OCI-M2 (cell line): ENCODE data around the gene EEFSEC.

ENCODE experiments used
- DNase-seq: peaks from one replicate; lab custom pipeline; 2025; ENCODE audit not compliant: unreplicated experiment; lab: John Stamatoyannopoulos, UW

Gene EEFSEC

GRCh38 chr3:128283421-128283820 lies 130.1 kb downstream of the EEFSEC start:
- DNase-seq: no peak

DNA sequence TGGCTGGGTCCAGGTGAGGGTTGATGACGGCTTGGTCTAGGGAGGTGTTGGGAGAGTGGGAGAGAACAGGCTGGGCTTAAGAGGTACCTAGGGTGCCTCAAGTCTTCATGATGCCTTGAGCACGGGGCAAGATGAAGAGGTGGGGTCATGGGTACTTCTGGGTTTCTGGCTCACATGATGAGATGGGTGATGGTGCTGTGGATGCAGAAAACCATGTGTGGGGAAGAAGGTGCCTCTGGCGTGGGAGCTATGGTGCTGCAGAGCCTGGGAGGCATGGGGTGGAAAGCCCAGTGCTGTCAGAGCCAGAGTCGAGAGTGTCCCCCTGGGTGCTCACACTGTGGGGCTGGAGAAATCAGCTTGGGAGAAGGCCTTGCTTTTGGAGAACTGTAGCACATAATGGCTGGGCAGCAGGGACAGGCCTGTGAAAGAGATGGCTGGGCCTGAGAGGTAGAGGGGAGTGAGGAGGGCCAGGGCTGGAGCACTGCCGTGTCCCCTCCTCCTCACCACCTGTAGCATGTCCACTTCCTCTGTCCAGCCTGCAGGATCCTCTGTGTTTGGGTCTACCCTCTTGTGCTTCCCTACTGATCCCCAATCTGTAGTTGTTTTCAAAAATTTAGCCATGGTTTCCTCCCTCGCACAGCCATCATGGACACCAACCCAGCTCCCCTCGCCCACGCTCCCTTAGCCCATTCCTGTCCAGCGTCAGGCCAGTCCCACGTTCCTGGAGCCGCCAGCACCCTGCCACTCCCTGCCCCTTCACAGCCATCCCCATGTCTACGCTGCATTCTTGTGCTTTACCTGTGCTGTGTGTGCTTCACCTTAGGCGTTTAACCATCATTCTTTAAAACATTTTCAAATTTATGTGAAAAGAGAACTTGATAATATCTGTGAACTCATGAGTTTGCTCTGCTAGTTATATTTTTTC lies 132.0 kb downstream of the EEFSEC start:
- DNase-seq: no peak

- no peak for DNase-seq
These were observed 132.7 kb downstream of the EEFSEC start for GRCh38 chr3:128285967-128286321.

DNA sequence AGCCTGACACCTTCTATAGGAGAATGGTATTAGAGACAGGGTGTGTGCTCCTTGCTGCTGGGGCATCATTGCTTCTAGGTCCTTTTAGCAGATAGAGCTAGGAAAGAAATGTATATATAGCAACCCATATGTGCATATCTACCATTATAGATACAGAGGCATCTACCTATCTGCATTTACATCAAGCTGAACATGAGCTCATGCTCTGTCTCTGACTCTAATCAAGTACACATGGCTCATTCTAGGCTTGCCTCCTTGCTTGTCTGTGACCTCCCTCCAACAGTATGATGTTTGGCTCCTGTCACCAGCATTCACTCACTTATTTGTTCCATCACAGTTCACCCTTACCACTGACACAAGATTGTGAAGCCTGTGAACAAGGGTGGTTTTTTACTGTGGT lies 133.4 kb downstream of the EEFSEC start:
- DNase-seq: no peak

DNA sequence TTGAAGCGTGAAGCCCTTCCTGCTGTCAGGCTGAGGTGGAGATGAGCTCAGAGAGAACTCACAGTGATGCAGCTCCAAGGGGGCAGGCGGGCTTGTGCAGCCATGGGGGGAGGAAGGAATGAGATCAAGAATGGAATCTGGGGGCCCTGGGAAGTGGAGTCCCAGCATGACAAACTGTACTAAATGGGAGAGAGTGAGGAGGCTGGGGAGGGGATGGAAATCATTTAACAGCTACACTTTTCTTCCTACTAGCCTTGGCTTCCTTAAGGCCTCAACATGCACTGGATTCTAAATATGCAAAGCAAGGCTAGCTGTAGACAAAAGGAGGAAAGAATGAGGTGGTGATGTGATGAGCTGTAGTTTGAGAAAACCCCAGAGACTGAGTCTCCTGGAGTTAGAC lies 133.9 kb downstream of the EEFSEC start:
- DNase-seq: no peak

DNA sequence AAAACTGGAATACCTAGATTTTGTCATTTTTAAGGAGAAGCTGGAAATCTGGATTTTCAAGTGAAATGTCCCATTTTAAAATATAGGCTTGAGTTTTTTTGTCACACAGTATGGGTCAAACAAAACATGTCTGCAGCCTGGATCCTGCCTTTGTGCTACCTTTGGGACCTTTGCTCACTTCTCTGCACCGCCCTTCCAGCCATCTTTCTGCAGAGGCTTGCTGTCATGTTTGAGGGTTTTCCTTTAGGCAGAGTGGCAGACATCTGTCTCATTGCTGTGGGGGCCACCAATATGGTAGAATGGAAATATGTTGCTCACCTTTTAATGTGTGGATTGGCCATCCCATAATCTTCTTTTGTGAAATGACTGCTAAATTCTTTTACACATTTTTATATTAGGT lies 136.3 kb downstream of the EEFSEC start:
- no peak for DNase-seq

DNA sequence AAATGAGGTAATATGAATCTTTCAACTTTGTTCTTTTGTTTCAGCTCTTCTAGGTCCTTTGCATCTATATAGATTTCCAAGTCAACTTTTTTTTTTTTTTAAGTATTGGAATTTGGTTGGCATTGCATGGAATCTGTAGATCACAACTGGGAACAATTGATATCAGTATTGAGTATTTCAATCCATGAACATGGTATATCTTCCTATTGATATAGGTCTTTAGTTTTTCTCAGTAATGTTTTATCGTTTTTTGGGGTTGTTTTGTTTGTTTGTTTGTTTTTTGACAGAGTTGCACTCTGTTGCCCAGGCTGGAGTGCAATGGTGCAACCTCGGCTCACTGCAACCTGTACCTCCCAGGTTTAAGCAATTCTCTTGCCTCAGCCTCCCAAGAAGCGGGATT lies 137.2 kb downstream of the EEFSEC start:
- no peak for DNase-seq

GRCh38 chr3:128293930-128294329 lies 140.6 kb downstream of the EEFSEC start:
- no peak for DNase-seq

GRCh38 chr3:128294999-128295468 lies 141.8 kb downstream of the EEFSEC start:
- no peak for DNase-seq

- DNase-seq: no peak
These were observed 143.4 kb downstream of the EEFSEC start for GRCh38 chr3:128296469-128297251.

DNA sequence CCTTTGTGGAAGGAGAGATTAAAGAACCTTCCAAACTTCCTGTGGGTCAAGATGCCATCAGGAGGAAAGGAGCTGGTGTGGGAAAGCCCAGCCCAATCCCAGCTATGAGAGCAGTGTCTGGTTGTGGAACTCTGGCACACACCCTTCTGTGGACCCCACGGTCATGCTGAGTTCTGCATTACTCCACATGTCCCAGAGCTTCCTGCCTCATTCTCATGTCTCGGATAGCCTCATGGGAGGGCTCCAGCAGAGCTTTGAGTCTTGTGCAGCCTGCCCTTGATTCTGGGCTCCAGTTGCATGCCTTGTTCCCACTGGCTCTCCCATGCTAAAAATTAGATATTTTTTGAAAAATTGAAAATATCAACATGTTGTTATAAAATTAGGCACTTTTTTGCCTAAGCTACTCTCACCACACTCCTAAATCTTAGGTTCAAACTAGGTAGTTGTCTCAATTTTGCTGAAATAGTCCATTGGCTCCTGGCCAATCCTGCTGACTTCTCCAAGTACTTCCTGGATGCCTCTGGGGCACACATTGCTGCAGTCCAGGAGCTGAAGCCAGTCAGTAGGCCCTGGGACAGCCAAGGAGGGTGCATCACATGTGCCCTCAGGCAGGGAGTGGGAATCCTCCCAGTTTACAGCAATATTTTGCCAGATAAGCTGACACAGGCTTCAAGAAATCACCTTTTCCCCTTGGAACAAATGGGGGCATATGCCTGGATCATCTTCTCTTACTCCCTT lies 144.3 kb downstream of the EEFSEC start:
- no peak for DNase-seq

DNA sequence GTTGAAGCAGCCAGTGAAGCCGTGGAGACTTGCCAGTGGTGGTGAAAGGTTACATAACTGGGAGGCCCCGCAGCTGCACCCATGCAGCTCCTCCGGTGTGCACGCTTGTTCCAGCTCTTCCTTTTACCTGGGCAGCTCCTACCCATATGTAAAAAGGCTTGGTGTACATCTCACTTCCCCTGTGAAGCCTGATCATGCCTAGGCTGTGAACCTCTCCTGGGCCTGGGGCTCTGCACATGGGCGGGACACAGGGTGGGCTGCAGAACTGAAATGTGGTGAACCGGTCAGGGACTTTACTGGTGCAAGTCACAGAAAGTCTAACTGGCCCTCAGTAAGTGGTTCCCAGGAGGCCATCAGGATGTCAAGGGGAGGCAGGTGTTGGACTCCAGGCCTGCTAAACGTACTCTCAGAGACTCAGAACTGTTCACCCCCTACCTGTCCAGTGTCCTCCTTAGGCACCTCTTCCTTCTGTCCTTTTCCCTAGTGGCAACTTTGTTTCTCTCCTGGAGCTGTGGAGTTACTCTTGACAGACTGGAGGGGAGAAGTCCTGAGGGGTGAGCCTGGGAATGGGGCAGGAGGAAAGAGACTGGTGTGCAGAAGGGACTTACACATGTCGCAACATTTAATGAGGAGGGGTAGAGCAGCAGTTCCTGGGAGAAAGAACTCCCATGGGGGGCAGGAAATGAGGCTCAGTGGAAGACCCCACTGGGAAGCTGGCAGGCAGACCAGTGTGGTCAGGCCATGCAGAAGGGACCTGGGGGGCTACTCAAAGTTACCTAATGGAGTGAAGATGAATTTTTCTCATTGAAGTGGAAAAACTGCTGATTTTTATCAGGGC lies 148.1 kb downstream of the EEFSEC start:
- no peak for DNase-seq

- no peak for DNase-seq
These were observed 153.2 kb downstream of the EEFSEC start for GRCh38 chr3:128306481-128306880.

DNA sequence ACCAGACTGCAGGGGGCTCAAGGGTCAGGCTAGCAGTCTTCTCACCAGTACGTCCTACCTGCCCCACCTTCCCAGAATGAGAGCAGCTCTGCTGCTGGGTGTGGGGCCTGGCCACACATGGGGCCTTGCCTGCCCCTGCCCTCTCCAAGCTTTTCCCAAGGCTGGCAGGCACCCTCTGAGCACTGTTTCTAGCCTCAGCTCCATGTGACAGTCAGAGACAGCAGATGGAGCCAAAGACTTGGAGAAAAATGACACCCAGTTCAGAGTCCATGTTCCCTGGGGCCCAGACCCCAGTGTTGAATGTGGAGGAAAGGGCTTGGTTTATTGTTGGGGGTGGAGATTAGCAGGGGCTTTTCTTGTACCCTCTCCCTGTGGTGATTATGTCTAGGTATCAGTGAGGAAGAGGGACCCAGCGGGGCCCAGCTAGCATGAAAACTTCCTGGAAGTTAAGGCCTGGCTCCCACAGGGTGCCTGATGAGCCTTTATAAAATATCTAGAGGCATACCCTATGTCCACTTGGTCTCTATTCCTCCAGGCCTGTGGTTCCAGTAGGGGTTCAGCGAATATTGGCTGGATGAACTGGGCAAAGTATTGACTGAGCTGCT lies 153.8 kb downstream of the EEFSEC start:
- DNase-seq: no peak

- no peak for DNase-seq
These were observed 154.6 kb downstream of the EEFSEC start for GRCh38 chr3:128307781-128308469.

DNA sequence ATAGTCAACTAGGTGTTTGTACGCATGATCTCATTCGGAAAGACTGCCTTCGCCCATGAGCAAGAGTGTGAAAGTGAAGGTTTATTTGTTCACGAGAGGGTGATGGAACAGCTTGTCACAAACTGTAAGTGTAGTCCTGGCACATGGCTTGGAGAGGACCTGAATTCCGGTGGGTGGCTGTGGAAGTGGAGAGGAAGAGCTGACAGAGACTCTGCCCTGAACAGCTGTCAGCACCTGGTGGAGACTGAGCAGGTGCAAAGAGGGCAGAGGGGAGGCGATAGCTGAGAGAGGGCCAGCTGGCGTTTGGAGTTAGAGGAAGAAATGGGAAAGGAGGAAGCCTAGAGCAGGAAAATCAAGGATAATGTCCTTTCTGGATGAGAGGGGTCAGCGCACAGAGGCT lies 155.7 kb downstream of the EEFSEC start:
- DNase-seq: no peak

GRCh38 chr3:128310286-128311058 lies 157.2 kb downstream of the EEFSEC start:
- no peak for DNase-seq

DNA sequence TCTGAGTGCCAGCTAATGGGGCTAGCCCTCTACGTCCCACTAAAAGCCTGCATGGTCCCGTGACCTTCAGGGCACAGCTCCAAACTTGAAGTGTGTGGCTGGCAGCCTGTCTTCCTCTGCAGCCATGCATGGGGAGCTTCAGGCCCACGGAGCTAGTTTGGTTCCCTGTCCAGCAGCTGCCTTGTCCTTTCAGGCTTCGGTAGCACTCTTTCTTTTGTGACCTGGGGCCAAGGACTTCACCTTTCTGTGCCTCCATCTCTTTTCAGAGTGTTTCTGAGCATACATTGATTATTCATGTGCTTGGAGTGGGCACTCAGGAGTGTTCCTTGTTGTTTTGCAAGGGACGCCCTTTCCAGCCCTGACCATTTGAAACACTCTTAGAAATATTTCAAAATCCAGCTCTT lies 158.2 kb downstream of the EEFSEC start:
- no peak for DNase-seq

DNA sequence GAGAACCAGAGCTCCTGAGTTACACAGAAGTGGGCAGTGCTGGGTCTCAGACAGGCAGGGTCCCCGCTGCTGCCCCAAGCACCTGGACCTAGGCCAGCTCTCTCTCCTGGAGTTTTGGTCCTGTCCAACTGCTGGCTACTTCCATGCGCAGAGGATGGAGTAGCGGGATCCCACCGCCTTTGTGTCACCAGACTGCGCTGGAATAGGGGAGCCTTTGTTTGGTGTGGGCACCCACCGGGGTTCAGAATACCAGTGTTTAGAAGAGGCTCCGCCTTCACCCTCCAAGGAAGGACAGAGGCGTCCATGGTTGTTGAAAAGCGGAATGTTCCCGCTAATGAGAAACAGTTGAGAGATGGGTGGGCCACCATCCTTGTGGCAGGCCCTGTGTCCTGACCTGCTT lies 159.0 kb downstream of the EEFSEC start:
- no peak for DNase-seq
